Liver (tissue), 9 donors: ENCODE results near the gene ZNF546. TPM values are rescaled to one million over a fixed set of nuclear protein-coding genes. Genes with fewer than 3 reads are reported as not detected.

Experiments used
- DNase-seq: peaks from one replicate; pipeline ENCODE4 v3.0.0-alpha.2; 2017; ENCODE audit warnings: low spot score
- H3K27ac ChIP-seq, 2 donors: one replicate each; pipeline ENCODE4 v1.7.0; 2013; ENCODE audit warnings: inconsistent platforms in 2 of 2, low read length in 2 of 2, control low read depth in 1 of 2, low read depth in 1 of 2, mild to moderate bottlenecking in 1 of 2
- H3K27me3 ChIP-seq, 4 donors: one replicate each; pipeline versions ENCODE4 v1.6.1 to v1.7.0; 2013; ENCODE audit warnings: low read length in 3 of 4, inconsistent platforms in 1 of 4, mild to moderate bottlenecking in 1 of 4, moderate library complexity in 1 of 4; ENCODE audit not compliant: control insufficient read depth in 4 of 4, insufficient read depth in 4 of 4
- H3K36me3 ChIP-seq, 4 donors: one replicate each; pipeline versions ENCODE4 v1.6.1 to v1.7.0; 2013; ENCODE audit warnings: low read length in 3 of 4, mild to moderate bottlenecking in 3 of 4, low read depth in 1 of 4, moderate library complexity in 1 of 4; ENCODE audit not compliant: control insufficient read depth in 4 of 4, insufficient read depth in 3 of 4
- H3K4me1 ChIP-seq, 4 donors: one replicate each; pipeline versions ENCODE4 v1.6.1 to v1.7.0; 2013; ENCODE audit warnings: low read length in 3 of 4, mild to moderate bottlenecking in 3 of 4, moderate library complexity in 1 of 4; ENCODE audit not compliant: control insufficient read depth in 4 of 4, insufficient read depth in 4 of 4
- H3K4me3 ChIP-seq, 3 donors: one replicate each; pipeline versions ENCODE4 v1.6.1 to v1.7.0; 2013; ENCODE audit warnings: low read length in 3 of 3, control low read depth in 1 of 3, low read depth in 1 of 3, mild to moderate bottlenecking in 1 of 3
- H3K9ac ChIP-seq, 2 donors: one replicate each; pipeline ENCODE4 v1.7.0; 2013; ENCODE audit warnings: low read length in 2 of 2, mild to moderate bottlenecking in 2 of 2, moderate library complexity in 2 of 2, control low read depth in 1 of 2, low read depth in 1 of 2
- H3K9me3 ChIP-seq, 4 donors: one replicate each; pipeline versions ENCODE4 v1.6.1 to v1.7.0; 2013; ENCODE audit warnings: low read length in 3 of 4; ENCODE audit not compliant: control insufficient read depth in 4 of 4
- EGR1 ChIP-seq, 2 donors: IDR thresholded peaks; 2 replicates each; pipeline ENCODE4 v1.6.1; 2016 to 2018; ENCODE audit warnings: antibody characterized with exemption in 2 of 2, low read depth in 2 of 2
- FOXA1 ChIP-seq: IDR thresholded peaks from 2 replicates; pipeline ENCODE4 v1.6.1; 2016; ENCODE audit warnings: antibody characterized with exemption
- FOXA2 ChIP-seq: IDR thresholded peaks from 2 replicates; pipeline ENCODE4 v1.6.1; 2016; ENCODE audit warnings: antibody characterized with exemption
- GABPA ChIP-seq, 2 donors: IDR thresholded peaks in 1 of 2; conservative IDR thresholded peaks in 1 of 2; 2 replicates each; pipeline ENCODE4 v1.6.1; 2016; ENCODE audit warnings: antibody characterized with exemption in 2 of 2, mild to moderate bottlenecking in 1 of 2, moderate library complexity in 1 of 2
- HNF4G ChIP-seq: IDR thresholded peaks from 2 replicates; pipeline ENCODE4 v1.6.1; 2016; ENCODE audit warnings: antibody characterized with exemption
- JUND ChIP-seq, 2 donors: IDR thresholded peaks; 2 replicates each; pipeline ENCODE4 v1.6.1; 2016; ENCODE audit warnings: antibody characterized with exemption in 2 of 2
- NR2F2 ChIP-seq: IDR thresholded peaks from 2 replicates; pipeline ENCODE4 v1.6.1; 2016; ENCODE audit warnings: antibody characterized with exemption
- RAD21 ChIP-seq, 2 donors: IDR thresholded peaks; 2 replicates each; pipeline ENCODE4 v1.6.1; 2016; ENCODE audit warnings: antibody characterized with exemption in 2 of 2, mild to moderate bottlenecking in 2 of 2
- SP1 ChIP-seq: IDR thresholded peaks from 2 replicates; pipeline ENCODE4 v1.6.1; 2018; ENCODE audit warnings: antibody characterized with exemption, mild to moderate bottlenecking
- TAF1 ChIP-seq: conservative IDR thresholded peaks from 2 replicates; pipeline ENCODE4 v1.6.1; 2016; ENCODE audit warnings: antibody characterized with exemption, mild to moderate bottlenecking
- YY1 ChIP-seq: IDR thresholded peaks from 2 replicates; pipeline ENCODE4 v1.6.1; 2016; ENCODE audit warnings: antibody characterized with exemption, mild to moderate bottlenecking
- WGBS: extraction: QIAGEN DNeasy Blood & Tissue Kit; methylation state at CpG from one replicate; pipeline ENCODE4 v1.1.7; 2013; 5-methylcytosine and 5-hydroxymethylcytosine counted together
- polyA plus RNA-seq, 2 donors: library from polyadenylated mRNA; stranded (reverse) in 1 of 2; unstranded in 1 of 2; fragments of 200-250 nt in 1 of 2; fragments of >200 nt in 1 of 2; fragmentation: Nextera tagmentation in 1 of 2; extraction: Ambion mirVana in 1 of 2; gene quantifications; one replicate each; pipeline versions ENCODE4 v1.2.1 to v1.2.3, GENCODE V29; 2013 to 2015
- total RNA-seq, 2 donors: library from RNA; depleted of rRNA; stranded (reverse); fragments of >200 nt; gene quantifications; one replicate each; pipeline ENCODE4 v1.2.3, GENCODE V29; 2014
- TF ChIP-seq, protein P1 (sequence below): fragments of 150-350 bp; IDR thresholded peaks from 2 replicates; pipeline ENCODE4 v1.5.1; 2017; ENCODE audit warnings: improper control_type of control experiment, low read depth, low read length; ENCODE audit not compliant: missing input control
- TF ChIP-seq, protein P2 (sequence below): IDR thresholded peaks from 2 replicates; pipeline ENCODE4 v1.6.1; 2016; ENCODE audit warnings: antibody characterized with exemption
- TF ChIP-seq, protein P3 (sequence below): IDR thresholded peaks from 2 replicates; pipeline ENCODE4 v1.6.1; 2016; ENCODE audit warnings: antibody characterized with exemption
- TF ChIP-seq, protein P4 (sequence below): IDR thresholded peaks from 2 replicates; pipeline ENCODE4 v1.6.1; 2016; ENCODE audit warnings: antibody characterized with exemption, mild to moderate bottlenecking
- TF ChIP-seq, protein P5 (sequence below): IDR thresholded peaks from 2 replicates; pipeline ENCODE4 v1.6.1; 2016; ENCODE audit warnings: antibody characterized with exemption
- donor health status: healthy.
- donor health status: healthy.
- donor health status: healthy.
- donor health status: healthy.
- donor health status: healthy.

The ZNF546 gene
- total and polyA plus RNA-seq, 4 donors, result 1.1 to 4.9 (median 2.2) TPM

DNA sequence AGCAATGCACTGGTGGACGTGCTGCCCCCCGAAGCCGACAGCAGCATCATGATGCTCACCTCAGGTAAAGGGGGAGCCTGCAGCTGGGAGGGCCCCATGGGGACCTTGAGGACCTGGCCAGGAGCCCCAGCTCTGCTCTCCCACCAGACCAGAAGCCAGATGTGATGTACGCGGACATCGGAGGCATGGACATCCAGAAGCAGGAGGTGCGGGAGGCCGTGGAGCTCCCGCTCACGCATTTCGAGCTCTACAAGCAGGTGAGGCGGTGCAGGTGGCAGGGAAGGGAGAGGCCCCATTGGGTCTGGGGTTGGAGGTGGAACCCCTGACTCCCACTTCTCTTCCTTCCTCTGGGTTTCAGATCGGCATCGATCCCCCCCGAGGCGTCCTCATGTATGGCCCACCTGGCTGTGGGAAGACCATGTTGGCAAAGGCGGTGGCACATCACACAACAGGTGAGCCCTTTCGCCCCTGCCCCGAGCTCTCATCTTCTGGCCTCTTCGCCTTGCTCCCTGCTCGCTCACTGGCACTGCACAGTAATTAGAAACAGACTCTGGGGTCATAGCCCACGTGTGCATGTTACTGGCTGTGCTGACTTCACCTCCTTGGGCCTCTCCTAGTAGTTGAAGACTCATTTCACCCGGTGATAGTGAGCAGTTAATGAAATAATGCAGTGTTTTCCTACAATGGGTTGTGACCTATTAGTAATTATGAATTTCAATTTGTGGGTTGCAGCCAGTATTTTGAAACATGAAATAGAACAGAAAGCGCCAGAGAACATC lies 22.3 kb upstream of the ZNF546 start:
- no peak for DNase-seq
- Histone ChIP-seq H3K9ac (no peak overlapping the region), H3K9me3 (no peaks in the 10 kb centered on the region), H3K36me3 (peaks cover 18 to 52% (median 32%) of the 10 kb centered on the region in 4 donors), H3K27me3 (no peaks in the 10 kb centered on the region), H3K4me1 (peaks cover 4 to 18% (median 11%) of the 10 kb centered on the region in 4 donors), H3K27ac (no peak overlapping the region), H3K4me3 (no peak overlapping the region)
- 97% methylated on average over 24 of the region's 24 CpGs for WGBS
- no peak for TF ChIP-seq JUND (IDR thresholded peaks at IDR 0.05)
- TF ChIP-seq, protein P1, sequence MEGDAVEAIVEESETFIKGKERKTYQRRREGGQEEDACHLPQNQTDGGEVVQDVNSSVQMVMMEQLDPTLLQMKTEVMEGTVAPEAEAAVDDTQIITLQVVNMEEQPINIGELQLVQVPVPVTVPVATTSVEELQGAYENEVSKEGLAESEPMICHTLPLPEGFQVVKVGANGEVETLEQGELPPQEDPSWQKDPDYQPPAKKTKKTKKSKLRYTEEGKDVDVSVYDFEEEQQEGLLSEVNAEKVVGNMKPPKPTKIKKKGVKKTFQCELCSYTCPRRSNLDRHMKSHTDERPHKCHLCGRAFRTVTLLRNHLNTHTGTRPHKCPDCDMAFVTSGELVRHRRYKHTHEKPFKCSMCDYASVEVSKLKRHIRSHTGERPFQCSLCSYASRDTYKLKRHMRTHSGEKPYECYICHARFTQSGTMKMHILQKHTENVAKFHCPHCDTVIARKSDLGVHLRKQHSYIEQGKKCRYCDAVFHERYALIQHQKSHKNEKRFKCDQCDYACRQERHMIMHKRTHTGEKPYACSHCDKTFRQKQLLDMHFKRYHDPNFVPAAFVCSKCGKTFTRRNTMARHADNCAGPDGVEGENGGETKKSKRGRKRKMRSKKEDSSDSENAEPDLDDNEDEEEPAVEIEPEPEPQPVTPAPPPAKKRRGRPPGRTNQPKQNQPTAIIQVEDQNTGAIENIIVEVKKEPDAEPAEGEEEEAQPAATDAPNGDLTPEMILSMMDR, result no peak
- TF ChIP-seq NR2F2, result no peak
- TF ChIP-seq FOXA2, result no peak
- TF ChIP-seq, protein P2, sequence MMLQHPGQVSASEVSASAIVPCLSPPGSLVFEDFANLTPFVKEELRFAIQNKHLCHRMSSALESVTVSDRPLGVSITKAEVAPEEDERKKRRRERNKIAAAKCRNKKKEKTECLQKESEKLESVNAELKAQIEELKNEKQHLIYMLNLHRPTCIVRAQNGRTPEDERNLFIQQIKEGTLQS, result no peak

DNA sequence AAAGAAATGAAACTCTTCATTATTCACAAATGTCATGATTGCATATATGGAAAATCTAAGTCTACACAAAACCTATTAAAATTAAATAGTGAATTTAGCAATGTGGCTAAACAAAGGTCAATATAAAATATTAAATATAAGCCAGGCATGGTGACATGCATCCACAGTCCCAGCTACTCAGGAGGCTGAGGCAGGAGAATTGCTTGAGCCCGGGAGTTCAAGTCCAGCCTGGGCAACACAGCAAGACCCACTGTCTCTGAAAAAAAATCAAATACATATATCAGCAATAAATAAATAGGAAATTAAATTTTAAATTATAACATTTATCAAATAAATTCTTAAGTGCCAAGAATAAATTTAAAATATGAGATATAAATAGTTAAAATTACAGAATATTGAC lies 14.0 kb upstream of the ZNF546 start:
- Histone ChIP-seq H3K9ac (no peak overlapping the region), H3K9me3 (peaks cover 0 to 13% (median 5%) of the 10 kb centered on the region in 4 donors), H3K27me3 (no peaks in the 10 kb centered on the region), H3K4me3 (no peak overlapping the region), H3K4me1 (no peaks in the 10 kb centered on the region), H3K36me3 (peaks cover 17 to 45% (median 37%) of the 10 kb centered on the region in 4 donors), H3K27ac (no peak overlapping the region)
- WGBS, result 97% methylated on average over 1 of the region's 1 CpG
- DNase-seq, result no peak
- no peak for TF ChIP-seq JUND (IDR thresholded peaks at IDR 0.05)
- no peak for TF ChIP-seq TAF1
- no peak for TF ChIP-seq FOXA1
- no peak for TF ChIP-seq EGR1 (IDR thresholded peaks at IDR 0.05; ENCODE audit: low read depth in 2 of 2)
- no peak for TF ChIP-seq FOXA2
- TF ChIP-seq NR2F2, result no peak
- TF ChIP-seq, protein P3, sequence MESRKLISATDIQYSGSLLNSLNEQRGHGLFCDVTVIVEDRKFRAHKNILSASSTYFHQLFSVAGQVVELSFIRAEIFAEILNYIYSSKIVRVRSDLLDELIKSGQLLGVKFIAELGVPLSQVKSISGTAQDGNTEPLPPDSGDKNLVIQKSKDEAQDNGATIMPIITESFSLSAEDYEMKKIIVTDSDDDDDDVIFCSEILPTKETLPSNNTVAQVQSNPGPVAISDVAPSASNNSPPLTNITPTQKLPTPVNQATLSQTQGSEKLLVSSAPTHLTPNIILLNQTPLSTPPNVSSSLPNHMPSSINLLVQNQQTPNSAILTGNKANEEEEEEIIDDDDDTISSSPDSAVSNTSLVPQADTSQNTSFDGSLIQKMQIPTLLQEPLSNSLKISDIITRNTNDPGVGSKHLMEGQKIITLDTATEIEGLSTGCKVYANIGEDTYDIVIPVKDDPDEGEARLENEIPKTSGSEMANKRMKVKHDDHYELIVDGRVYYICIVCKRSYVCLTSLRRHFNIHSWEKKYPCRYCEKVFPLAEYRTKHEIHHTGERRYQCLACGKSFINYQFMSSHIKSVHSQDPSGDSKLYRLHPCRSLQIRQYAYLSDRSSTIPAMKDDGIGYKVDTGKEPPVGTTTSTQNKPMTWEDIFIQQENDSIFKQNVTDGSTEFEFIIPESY, result no peak
- TF ChIP-seq GABPA (IDR thresholded peaks at IDR 0.05 in 1 of 2, conservative IDR thresholded peaks at IDR 0.05 in 1 of 2), result no peak
- TF ChIP-seq YY1, result no peak
- TF ChIP-seq, protein P4, sequence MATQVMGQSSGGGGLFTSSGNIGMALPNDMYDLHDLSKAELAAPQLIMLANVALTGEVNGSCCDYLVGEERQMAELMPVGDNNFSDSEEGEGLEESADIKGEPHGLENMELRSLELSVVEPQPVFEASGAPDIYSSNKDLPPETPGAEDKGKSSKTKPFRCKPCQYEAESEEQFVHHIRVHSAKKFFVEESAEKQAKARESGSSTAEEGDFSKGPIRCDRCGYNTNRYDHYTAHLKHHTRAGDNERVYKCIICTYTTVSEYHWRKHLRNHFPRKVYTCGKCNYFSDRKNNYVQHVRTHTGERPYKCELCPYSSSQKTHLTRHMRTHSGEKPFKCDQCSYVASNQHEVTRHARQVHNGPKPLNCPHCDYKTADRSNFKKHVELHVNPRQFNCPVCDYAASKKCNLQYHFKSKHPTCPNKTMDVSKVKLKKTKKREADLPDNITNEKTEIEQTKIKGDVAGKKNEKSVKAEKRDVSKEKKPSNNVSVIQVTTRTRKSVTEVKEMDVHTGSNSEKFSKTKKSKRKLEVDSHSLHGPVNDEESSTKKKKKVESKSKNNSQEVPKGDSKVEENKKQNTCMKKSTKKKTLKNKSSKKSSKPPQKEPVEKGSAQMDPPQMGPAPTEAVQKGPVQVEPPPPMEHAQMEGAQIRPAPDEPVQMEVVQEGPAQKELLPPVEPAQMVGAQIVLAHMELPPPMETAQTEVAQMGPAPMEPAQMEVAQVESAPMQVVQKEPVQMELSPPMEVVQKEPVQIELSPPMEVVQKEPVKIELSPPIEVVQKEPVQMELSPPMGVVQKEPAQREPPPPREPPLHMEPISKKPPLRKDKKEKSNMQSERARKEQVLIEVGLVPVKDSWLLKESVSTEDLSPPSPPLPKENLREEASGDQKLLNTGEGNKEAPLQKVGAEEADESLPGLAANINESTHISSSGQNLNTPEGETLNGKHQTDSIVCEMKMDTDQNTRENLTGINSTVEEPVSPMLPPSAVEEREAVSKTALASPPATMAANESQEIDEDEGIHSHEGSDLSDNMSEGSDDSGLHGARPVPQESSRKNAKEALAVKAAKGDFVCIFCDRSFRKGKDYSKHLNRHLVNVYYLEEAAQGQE, result no peak
- TF ChIP-seq, protein P5, sequence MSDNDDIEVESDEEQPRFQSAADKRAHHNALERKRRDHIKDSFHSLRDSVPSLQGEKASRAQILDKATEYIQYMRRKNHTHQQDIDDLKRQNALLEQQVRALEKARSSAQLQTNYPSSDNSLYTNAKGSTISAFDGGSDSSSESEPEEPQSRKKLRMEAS, result no peak
- TF ChIP-seq, protein P2, result no peak
- TF ChIP-seq HNF4G, result no peak
- TF ChIP-seq, protein P1, result no peak
- no peak for TF ChIP-seq RAD21 (IDR thresholded peaks at IDR 0.05)
- no peak for TF ChIP-seq SP1
